Renal cortex interstitium (tissue), 11 donors: ENCODE results near the gene SLC16A6. TPM values are rescaled to one million over a fixed set of nuclear protein-coding genes. Genes with fewer than 3 reads are reported as not detected.
"Not testable (repeated sequence)": the region's sequence is repeated elsewhere in the genome, so short reads cannot be mapped to it uniquely, and the experiment has no call there.

ENCODE experiments used
- DNase-seq, 11 donors: peaks; one replicate each; pipeline ENCODE4 v3.0.0-alpha.2; 2013; ENCODE audit warnings: low read depth in 9 of 11, low spot score in 4 of 11; ENCODE audit errors: extremely low read depth in 1 of 11
- polyA plus RNA-seq, 3 donors: library from polyadenylated mRNA; unstranded; fragments of 120-200 nt; gene quantifications; one replicate each; pipeline ENCODE4 v1.2.1, GENCODE V29; 2013; ENCODE audit not compliant: insufficient read length in 3 of 3

SLC16A6 gene
- polyA plus RNA-seq, 3 donors = 0.73 to 1.6 (median 0.83) TPM

GRCh38 chr17:68294617-68295016, 3.7 kb upstream of the SLC16A6 start:
- DNase-seq = no peak

- DNase-seq = no peak
These were observed 3.2 kb upstream of the SLC16A6 start for GRCh38 chr17:68294196-68294555.

- no peak for DNase-seq
These were observed 2.7 kb upstream of the SLC16A6 start for GRCh38 chr17:68293490-68294195.

- DNase-seq = no peak
These were observed 1.7 kb upstream of the SLC16A6 start for GRCh38 chr17:68292689-68293040.

DNA sequence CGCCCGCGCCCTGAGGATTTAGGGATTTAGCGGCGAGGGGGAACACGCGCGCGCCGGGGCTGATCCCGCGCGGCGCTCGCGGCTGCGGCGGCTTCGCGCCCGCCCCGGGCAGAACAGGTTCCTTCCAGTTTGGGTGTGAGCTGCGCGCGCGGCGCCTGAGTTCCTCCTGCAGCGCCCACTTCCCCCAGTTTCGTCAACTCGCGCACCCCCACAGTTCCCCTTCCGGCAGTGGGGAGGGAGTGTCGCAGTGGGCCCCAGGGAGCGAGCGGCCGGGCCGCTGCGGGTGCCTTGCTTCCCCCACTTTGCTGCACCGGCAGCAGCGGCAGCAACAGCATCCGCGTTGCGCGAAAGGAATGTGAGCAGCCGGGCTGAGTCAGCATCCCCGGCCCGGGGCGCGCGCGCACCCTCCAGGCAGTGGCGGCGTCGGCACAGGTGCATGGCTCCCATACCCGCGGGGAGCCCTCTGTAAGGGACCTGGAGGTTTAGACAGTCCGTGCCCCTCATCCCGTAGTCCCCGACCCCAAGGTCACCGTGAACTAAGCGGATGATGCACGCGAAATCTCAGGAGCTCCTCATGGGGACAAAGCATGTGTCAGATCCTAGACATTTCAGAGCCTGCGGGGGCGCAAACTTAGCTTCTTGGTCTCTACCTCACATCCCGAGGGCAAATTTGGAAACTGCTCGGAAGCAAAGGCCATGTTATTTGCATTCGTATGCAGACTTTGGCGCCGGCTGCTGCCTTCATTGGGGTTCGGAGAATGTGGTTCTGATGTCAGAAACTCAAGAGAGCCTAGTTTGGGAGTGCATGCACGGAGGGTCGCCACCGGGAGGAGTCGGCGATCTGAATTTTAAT, 1.1 kb upstream of the SLC16A6 start:
- peak in 7 of 11 donors; percentile 39 to 66 (median 54) for DNase-seq

DNA sequence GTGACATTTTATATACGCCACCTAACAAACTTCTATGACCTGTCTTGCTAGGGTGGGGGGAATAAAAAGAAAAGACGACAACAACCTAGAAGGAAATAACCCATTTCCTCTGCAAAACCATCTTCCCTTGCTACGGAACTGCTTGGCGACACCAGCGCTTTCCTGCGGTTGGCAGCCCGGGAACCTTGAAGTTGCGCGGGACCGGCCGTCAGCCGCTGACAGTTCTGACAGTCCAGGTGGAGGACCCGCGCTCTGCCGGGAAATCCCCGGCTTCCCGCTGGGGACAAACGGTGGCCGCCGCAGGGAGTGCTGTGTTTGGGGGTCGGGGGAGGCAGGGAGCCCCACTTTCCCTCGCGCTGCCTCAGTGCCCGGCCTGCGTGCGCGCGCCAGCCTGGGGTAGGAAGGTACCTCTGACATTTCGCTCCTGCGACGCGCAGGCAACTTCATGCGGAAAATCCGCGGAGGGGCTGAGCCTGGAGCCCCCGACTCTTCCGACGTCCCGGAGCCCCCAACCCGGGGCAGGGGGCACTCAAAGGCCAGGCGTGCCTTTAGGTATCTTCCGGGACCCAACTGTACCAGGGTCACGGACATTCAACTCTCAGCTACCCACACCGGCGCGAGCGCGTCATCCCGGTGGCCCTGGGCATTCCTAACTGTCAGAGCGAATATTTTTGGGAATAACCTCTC, 516 bp downstream of the SLC16A6 start:
- DNase-seq = no peak

GRCh38 chr17:68289936-68290267, 1.0 kb downstream of the SLC16A6 start:
- DNase-seq = no peak

DNA sequence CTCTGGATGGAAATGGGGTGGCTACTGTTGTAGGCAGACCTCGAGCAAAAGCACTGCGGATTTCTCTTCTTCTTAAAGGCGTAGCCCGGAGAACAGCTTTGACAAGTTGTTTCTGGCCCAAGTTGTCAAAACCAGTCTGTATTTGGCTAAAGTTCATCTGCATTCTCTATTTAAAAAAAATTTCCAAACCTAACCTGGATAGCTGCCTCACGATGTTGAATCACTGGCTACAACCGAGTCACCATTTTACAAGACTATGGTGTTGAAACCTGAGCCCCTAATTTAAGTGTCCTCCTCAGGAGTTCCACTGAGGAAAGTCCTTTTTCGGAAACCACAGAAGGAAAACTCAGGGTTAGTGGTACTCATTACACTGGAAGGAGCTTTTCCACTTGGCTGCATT, 1.5 kb downstream of the SLC16A6 start:
- no peak for DNase-seq

DNA sequence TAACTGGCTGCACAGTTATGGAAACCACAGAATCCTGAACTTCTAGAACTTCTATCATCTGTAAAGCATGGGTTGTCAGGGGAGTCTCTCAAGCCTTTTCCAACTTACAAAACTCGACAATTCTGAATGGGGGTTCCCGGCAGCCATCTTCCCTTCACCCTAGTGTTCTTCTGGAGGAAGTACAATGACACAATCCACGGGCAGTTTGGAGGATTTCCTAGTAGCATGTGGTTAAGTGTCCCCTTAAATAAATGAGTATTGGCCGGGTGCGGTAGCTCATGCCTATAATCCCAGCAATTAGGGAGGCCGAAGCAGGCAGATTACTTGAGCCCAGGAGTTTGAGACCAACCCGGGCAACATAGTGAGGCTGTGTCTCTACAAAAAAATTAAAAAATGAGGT, 2.1 kb downstream of the SLC16A6 start:
- no peak for DNase-seq

DNA sequence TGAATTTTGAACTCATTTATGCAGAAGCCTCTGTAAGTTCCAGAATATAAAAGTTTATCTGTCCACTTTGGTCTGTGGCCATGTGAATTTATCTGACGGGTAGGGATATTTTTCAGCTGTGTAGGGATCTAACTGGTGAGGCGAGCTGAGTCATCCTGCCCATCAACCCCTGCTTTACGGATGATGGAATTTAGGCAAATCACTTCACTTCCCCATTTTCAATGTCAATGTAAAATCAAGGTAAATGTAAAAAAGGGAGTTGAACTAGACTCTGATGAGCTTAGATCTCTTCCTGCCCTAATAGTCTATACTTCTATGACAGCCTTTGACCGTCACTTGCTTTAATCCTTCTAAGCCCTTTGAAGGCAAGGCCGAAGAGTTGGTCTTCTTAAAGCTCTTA, 2.6 kb downstream of the SLC16A6 start:
- no peak for DNase-seq

DNA sequence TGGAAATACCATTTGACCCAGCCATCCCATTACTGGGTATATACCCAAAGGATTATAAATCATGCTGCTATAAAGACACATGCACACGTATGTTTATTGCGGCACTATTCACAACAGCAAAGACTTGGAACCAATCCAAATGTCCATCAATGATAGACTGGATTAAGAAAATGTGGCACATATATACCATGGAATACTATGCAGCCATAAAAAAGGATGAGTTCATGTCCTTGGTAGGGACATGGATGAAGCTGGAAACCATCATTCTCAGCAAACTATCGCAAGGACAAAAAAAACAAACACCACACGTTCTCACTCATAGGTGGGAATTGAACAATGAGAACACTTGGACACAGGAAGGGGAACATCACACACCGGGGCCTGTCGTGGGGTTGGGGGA, 9.0 kb downstream of the SLC16A6 start:
- not testable (repeated sequence) for DNase-seq

DNA sequence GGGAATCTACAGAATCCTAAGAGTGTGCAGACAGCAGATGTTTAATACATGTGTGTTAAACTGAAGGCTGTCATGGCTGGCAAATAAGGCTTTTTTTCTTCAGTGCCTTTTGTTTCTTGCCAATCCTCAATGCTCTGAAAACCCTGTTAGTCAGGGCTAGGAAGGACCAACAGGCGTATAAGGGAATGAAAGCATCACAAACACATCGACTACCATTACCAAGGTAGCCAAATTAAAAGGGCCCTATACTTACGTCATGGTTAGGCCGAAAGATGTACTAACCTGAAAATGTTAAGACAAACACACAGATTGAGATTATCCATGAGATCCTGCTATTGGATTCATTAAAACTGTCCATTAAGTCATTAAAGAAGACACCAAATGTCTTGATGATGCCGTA, 13.1 kb downstream of the SLC16A6 start:
- DNase-seq = no peak

DNA sequence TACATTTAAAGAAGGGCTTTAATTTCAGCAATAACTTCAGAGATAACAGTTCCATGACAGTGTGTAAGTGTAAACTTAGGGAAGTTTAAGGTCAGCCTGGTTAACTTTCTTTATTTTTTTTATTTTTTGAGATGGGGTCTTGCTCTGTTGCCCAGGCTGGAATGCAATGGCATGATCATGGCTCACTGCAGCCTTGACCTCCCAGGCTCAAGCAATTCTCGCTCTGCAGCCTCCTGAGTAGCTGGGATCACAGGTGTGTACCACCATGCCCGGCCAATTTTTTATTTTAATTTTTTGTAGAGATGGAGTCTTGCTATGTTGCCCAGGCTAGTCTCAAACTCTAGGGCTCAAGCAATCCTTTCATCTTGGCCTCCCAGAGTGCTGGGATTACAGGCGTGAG, 14.6 kb downstream of the SLC16A6 start:
- DNase-seq = not testable (repeated sequence)

DNA sequence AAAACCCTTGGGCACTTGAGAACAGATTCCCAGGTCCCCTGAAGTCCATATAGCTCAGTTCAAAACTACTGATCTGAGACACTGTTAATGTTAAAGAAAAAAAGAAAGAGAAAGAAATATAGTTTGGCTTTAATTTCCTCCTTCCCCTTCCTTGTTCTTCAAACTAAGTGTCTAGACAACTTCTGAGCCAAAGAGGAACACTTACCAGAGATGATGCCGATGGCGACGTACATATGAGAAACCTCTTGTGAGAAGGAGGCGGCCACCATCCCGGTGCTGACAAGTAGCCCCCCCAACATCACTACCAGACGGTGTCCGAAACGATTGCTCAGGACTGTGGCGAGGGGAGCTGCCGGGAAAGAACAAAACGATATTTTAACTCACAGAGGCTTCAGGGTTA, 17.2 kb downstream of the SLC16A6 start:
- no peak for DNase-seq

DNA sequence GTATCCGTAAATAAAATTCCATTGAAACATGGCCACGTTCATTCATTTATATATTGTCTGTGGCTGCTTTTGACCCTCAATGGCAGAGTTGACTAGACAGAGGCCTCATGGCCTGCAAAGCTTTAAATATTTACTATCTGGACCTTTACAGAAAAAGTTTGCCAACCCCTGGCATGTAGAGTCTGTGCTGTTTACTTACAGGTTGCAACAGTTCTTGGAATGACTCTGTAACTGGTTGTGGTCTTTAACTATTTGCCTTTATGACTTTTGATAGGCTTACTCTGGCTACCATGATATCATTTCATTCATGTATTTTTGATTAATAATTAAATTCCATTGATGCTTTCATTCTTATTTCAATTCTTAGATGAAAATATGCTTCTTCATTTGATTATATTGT, 25.1 kb downstream of the SLC16A6 start:
- not testable (repeated sequence) for DNase-seq

DNA sequence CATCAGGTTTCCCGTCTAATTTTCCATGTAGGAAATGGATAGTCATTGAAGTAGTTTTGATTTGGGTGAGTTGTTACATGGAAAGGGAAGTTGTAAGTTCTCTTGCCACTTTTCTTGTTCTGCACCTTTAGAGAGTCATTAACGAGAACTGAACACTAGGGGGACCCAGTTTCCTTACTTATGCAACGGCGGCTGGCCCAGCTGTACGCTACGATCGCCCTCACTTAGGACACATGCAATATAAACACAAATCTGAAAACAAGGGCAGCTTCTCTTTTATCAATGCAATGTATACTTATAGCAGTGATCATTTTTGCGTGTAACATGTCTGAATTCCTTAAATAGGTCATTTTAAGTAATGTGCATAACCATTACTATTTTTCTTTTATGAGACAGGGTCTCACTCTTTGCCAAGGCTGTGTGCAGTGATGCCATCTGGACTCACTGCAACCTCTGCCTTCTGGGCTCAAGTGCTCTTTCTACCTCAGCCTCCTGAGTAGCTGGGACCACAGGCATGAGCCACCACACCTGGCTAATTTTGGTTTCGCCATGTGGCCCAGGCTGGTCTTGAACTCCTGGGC, 27.7 kb downstream of the SLC16A6 start:
- peak in 2 of 11 donors; percentile 28 to 34 for DNase-seq

DNA sequence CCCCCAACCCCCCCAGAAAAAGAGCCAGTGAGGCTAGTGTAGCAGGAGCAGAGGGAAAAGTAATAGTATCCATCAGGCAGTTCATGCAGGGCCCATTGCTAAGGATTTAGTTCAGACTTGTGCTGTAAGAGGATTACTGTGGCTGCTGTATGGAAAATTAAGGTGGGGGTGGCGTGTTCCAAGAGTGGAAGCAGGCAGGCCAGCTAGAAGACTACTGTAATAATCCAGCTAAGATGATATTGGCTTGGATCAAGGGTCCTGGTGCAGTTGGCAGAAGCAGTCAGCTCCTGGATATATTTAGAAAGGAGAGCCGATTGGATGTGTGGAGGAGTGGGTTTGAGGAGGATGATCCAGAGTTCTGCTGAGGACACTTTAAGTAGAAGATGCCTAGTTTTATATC, 28.5 kb downstream of the SLC16A6 start:
- not testable (repeated sequence) for DNase-seq

DNA sequence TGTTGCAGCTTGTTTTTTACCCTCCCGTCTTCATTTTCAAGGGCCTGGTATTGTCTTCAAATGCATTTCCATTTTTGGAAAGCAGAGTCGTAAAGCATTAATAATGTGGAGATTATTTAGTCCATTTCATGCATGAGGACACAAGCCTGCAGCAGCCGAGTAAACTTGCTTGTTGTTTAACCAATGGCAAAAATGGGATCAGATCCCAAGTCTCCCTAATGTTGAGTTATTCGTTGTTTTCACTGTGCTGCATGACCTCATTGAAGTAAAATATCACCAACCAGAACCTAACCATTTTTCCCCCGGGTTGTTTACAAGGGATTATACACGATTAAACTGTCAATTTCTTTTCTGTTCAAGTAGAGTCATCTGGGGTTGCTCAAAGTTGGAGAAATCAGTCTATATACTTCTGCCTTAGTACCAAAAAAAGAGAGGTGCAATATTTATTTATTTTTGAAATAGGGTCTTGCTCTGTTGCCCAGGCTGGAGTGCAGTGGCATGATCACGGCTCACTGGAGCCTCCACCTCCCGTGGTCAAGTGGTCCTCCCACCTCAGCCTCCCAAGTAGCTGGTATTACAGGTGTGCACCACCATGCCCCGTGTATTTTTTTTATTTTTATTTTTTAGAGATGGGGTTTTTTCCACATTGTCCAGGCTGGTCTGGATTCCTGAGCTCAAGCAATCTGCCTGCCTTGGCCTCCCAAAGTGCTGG, 30.7 kb downstream of the SLC16A6 start:
- DNase-seq = no peak

GRCh38 chr17:68259648-68259951, 31.3 kb downstream of the SLC16A6 start:
- not testable (repeated sequence) for DNase-seq
